HG03558 (cell line): ENCODE measurements around the gene PSMD13.

ENCODE experiments used
- ATAC-seq: cut with Tn5 transposase; IDR thresholded peaks from one replicate; pipeline ENCODE4 v1.9.1; 2021; ENCODE audit warnings: moderate number of reproducible peaks; ENCODE audit not compliant: unreplicated experiment; ENCODE audit errors: extremely low read depth

Gene PSMD13

DNA sequence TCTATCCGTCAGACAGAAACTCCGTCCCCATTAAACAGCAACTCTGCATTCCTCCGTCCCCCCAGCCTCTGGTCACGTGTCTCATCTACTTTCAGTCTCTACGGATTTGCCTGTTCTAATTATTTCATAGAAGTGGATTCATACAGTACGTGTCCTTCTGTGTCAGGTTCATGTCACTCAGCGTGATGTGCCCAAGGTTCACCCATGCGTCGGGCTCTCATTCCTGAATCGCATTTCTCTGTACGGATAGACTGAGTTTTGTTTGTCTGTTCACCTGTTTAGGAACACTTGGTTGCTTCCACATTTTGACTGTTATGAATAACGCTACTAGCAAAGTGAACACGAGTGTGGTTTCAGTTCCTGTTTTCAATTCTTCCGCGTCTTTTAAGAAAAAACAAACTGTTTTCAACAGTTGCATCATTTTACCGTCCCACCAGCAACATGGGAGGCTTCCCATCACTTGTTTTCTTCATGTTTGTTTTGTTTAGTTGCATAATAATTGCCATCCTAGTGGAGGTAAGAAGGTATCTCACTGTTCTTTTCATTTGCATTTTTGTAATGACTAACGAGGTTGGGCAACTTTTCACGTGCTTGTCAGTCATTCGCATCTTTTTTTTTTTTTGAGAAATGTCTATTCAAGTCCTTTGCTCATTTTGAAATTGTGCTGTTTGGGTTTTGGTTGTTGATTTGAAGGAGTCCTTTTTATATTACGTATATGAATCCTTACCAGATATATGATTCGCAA is 32.5 kb downstream of the PSMD13 start:
- peak; percentile 60 for ATAC-seq

DNA sequence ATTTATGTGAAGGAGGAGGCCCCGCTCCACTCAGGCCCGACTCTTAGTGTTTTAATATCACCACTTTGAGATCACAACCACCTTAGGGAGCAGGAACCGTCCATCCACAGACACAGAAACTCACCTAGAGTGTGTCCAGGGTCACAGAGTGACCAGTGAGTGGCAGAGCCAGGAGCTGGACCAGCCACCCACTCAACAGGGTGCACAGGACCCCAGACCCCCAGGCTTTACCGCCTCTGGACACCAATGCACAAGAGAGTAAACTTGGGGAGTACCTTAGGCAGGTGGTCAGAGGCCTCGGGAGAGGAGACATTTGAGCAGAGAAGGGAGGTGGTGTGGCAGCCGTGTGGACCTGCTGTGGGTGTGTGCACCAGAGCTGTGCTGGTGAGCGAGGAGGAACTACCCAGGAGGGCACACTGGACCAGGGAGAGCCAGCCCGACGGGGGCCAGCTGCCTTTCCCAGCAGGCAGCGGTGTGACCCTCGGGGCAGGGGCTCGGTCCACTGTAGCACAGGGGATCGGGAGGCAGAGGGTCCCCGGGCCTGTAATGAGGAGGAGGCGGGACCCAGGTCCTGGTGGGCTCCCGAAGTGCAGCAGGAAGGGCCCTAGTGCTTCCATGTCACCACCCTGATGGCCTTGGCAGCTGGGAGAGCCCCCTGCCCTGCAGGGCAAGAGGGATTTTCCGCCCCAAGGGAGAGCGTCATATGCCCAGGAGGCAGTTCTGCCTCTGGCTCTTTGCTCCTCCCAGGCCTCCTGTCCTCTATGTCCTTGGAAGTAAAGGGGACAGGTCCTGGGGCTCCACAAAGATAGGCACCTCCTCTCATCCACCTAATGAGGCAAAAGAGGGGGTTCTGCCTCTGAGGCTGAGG is 33.9 kb downstream of the PSMD13 start:
- no peak for ATAC-seq

DNA sequence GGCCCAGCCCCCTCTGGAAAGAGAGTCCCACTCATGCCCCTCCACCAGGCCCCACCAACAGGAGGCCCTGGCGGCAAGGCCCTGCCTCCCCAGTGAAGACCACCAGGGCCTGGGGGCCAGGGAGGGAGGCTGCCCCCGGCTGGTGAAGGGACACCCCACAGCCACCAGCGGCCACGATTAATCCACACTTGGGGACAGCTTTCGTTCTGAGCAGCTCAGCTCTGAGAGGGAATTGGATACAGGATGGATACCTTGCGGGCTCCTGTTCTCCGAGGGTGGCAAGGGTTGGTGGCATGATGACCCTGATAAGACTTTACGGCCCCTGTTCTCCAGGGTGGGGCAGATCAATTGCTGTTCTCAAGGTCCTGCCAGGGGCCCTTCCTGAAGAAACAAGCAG is 34.5 kb downstream of the PSMD13 start:
- ATAC-seq = no peak

DNA sequence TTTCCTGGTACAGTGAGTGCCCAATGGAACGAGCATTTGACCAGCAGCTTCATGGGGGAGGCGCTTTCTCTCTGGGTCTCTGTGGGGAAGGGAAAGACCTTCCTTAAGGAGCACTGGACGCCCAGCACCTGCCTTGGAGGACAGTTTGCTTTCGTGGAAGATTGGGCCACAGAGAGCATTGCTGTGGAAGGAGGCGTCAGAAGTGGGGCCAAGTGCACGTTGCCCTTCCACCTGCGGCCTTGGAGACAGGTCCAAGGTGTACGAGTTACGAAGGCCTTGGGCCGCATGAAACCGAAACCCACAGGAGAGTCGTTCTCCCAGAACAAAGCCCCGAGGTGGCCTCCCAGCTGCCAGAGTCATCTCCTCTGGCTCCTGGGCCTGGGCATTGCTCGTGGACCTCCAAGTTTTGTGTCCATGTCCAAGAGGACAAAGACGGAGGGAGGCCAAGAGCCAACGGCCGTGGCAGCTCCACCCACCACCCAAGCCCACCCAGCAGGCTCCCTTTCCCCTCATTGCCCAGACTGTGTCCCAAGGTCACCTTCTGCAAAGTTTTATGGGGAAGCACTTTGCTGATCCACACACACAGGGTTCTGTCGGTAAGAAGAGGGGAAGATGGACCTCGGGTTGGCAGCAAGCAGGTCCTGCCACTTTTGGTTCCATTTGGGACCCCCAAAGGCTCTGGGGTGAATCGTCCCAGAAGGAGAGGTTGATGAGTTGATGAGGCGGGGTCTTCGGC is 35.6 kb downstream of the PSMD13 start:
- no peak for ATAC-seq

DNA sequence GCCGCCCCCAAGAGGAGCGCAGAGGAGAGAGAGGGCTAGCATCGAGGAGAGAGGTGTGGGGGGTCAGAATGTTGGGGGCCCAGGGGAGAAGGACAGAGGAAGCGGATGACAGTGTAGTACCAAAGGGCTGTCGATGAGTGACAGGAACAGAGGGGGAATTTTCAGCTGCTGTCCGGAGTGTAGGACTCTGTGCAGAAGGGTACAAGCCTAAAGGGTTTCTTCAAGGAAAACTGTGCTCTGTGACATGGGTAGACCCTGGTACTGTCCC is 36.1 kb downstream of the PSMD13 start:
- no peak for ATAC-seq

DNA sequence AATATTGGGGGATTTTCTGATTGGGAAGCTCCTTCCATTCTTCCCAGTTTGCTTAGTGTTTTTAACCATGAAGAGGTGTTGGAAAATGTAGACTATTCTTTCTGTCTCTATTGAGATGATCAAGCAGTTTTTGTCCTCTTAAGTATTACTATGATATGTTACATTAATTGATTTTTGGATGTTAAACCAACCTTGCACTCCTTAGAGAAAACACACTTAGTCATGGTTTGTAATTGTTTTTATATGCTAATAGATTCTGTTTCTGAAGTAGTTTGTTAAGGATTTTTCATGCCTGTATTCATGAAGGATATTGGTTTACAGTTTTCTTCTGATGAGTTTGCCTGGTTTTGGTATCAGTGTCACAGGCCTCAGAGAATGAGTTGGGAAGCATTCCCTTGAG is 39.4 kb downstream of the PSMD13 start:
- ATAC-seq = no peak

DNA sequence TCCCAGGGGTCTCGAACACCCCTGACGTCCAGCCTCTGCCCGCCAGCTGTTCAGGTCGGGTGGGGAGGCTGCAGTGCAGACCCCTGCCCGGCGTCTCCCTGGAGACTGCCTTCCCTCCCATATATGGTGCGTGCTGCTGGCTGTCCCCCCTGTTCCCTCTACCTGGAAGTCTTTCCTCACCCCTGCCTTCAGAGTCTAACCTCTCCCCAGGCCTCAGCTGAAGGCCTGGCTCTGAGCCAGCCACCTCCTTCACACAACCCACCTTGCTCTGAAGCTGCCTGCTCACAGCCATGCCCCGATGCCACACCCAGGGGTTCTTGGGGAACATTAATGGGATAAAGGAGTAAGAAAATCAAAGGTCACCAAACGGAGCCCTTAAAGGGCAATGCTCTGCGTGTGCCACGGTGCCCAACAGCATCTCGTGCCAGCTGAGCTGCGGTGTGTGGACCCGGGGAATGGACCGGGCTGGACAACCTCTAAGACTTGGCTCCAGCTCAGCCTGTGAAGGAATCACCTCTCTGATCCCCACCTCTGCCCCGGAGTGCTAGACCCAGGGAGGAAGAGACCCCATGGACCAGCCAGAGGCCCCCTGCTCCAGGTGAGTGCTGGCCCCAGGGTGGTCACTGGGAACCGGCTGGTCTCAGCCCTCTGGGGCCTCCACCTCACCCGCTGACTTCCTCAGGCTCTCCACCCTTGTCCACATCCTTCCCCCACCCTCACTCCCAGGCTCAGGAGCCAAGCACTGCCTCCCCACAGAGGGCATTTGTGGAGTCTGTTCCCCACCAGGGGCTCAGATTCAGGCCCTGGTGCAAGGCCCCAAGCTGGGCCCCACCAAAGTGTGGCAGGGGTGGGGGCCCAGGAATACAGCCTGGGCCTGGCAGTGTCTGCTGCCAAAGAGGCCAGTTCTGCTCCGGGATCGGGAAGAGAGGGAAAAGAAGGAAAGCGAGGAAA is 41.5 kb downstream of the PSMD13 start, which contains the start of gene NLRP6:
NLRP6 (plus strand) TSS at position 407 of the 951 bp plus-strand sequence; CDS start at position 570, 163 bp downstream.
- ATAC-seq = no peak

DNA sequence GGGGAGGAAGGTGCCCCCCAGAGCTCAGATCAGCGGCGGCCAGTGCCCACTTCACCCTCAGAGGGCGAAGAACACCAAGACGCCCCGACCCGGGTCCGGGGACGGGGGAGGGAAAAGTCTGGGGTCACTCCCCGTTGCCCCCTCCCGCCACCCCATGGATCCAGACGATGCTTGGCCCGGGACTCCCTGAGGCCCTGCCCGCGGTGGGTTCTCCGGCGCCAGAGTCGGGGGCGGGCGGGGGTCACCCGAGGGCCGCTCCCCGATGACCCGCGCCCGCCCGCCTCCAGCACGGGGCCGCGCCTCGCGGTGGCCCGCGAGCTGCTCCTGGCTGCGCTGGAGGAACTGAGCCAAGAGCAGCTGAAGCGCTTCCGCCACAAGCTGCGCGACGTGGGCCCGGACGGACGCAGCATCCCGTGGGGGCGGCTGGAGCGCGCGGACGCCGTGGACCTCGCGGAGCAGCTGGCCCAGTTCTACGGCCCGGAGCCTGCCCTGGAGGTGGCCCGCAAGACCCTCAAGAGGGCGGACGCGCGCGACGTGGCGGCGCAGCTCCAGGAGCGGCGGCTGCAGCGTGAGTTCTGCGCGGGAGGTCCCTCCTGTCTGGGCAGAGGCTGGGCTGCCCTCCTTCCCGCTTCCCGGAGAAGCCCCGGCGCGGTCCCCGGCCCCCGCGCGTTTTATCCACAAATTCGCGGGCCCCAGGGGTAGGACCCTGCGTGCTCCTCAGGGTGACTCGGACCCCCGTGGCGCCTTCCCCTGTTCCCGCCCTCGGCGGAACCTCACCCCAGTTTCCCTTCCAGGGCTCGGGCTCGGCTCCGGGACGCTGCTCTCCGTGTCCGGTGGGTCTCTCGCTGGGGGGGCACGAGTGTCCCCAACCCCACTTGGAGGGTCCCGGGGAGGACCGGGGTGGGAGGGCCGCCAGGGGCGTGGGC is 42.5 kb downstream of the PSMD13 start:
- no peak for ATAC-seq

DNA sequence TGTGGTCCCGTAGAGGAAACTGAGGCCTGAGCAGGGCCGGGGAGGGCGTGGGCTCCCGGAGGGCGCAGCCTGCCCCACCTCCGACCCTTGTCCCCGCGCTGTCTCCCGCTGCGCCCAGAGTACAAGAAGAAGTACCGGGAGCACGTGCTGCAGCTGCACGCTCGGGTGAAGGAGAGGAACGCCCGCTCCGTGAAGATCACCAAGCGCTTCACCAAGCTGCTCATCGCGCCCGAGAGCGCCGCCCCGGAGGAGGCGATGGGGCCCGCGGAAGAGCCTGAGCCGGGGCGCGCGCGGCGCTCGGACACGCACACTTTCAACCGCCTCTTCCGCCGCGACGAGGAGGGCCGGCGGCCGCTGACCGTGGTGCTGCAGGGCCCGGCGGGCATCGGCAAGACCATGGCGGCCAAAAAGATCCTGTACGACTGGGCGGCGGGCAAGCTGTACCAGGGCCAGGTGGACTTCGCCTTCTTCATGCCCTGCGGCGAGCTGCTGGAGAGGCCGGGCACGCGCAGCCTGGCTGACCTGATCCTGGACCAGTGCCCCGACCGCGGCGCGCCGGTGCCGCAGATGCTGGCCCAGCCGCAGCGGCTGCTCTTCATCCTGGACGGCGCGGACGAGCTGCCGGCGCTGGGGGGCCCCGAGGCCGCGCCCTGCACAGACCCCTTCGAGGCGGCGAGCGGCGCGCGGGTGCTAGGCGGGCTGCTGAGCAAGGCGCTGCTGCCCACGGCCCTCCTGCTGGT is 43.4 kb downstream of the PSMD13 start:
- ATAC-seq = no peak

DNA sequence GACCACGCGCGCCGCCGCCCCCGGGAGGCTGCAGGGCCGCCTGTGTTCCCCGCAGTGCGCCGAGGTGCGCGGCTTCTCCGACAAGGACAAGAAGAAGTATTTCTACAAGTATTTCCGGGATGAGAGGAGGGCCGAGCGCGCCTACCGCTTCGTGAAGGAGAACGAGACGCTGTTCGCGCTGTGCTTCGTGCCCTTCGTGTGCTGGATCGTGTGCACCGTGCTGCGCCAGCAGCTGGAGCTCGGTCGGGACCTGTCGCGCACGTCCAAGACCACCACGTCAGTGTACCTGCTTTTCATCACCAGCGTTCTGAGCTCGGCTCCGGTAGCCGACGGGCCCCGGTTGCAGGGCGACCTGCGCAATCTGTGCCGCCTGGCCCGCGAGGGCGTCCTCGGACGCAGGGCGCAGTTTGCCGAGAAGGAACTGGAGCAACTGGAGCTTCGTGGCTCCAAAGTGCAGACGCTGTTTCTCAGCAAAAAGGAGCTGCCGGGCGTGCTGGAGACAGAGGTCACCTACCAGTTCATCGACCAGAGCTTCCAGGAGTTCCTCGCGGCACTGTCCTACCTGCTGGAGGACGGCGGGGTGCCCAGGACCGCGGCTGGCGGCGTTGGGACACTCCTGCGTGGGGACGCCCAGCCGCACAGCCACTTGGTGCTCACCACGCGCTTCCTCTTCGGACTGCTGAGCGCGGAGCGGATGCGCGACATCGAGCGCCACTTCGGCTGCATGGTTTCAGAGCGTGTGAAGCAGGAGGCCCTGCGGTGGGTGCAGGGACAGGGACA is 44.1 kb downstream of the PSMD13 start:
- no peak for ATAC-seq

DNA sequence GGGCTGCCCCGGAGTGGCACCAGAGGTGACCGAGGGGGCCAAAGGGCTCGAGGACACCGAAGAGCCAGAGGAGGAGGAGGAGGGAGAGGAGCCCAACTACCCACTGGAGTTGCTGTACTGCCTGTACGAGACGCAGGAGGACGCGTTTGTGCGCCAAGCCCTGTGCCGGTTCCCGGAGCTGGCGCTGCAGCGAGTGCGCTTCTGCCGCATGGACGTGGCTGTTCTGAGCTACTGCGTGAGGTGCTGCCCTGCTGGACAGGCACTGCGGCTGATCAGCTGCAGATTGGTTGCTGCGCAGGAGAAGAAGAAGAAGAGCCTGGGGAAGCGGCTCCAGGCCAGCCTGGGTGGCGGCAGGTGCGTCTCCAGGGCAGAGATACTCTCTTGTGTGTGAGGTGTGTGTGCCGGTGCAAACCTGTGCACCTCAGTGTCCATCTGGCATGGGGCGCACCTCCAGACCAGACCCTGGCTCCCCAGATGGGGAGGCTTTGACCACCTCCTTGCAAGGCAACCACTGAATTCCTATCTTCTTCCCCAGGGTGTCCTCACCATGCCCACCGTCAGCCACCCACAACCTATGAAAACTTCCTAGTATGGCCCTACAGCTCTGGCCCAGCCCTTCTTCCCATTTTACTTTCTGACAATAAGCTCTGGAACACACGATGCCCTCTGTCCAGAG is 44.8 kb downstream of the PSMD13 start:
- no peak for ATAC-seq

DNA sequence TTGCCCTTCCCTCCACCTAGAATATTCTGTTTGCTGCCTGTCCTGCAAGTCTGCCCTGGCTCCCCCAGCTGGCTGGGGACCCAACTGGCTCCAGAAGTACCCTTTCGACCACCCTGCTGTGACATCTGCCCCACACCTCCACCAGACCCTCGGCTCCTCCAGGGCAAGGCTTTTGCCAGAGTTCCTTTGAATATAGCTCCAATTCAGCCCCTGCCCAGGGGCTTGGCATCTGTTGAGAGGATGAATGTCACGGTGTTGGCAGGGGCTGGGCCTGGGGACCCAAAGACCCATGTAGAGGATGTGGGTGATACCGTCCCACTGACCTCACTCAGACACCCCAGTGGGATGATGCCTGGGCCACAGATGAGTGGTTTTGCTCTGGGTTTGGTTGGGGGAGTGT is 45.4 kb downstream of the PSMD13 start:
- no peak for ATAC-seq

DNA sequence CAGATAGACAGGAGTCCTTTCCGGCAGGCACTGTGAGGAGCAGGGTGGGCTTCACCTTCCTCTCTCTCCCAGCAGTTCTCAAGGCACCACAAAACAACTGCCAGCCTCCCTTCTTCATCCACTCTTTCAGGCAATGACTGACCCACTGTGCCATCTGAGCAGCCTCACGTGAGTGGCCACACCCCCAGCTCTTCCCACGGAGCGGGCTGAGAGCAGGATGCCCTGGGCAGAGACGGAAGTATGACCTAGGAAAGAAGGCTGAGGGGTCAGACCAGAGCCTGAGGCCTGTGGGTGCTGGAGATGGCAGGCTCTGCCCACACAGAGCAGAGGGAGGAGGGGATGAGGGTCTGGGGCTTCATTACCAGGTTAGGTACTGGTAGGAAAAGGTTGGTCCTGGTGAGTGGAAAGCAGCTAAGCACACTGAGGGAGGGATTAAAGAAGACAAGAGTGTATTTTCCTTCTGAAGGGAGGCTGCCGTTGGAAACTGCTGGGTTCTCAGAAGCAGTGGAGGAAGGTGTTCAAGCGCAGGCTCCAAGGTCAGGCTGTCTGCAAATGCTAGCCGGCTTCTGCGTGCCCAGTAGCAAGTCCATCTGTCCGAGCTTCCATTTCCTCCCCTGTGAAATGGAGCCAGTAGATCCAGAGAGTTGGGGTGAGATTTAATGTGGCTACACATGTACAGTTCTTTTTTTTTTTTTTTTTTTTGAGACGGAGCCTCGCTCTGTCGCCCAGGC is 46.0 kb downstream of the PSMD13 start:
- no peak for ATAC-seq

DNA sequence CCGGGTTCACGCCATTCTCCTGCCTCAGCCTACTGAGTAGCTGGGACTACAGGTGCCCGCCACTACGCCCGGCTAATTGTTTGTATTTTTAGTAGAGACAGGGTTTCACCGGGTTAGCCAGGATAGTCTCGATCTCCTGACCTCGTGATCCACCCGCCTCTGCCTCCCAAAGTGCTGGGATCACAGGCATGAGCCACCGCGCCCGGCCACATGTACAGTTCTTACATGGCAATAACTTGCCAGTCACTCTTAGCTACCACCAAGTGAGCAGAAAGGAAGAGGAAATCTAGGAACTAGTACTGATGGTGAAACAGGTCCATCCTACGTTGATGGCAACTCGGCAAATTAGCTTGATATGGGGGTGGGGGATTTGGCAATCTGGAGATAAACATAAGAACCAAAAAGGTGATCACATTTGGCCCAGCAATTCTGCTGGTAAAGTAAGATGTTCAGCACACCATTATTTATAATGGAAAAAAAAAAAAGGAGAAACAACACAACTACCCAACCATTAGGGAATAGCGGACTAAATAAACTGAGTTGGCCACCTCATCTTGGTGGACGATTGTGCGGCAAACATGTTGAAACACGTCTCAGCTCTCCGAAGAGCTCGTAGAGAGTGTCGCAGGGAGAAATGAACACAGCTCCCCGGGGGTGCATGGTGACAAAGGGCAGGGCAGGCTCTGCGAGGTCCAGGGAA is 46.8 kb downstream of the PSMD13 start:
- no peak for ATAC-seq

DNA sequence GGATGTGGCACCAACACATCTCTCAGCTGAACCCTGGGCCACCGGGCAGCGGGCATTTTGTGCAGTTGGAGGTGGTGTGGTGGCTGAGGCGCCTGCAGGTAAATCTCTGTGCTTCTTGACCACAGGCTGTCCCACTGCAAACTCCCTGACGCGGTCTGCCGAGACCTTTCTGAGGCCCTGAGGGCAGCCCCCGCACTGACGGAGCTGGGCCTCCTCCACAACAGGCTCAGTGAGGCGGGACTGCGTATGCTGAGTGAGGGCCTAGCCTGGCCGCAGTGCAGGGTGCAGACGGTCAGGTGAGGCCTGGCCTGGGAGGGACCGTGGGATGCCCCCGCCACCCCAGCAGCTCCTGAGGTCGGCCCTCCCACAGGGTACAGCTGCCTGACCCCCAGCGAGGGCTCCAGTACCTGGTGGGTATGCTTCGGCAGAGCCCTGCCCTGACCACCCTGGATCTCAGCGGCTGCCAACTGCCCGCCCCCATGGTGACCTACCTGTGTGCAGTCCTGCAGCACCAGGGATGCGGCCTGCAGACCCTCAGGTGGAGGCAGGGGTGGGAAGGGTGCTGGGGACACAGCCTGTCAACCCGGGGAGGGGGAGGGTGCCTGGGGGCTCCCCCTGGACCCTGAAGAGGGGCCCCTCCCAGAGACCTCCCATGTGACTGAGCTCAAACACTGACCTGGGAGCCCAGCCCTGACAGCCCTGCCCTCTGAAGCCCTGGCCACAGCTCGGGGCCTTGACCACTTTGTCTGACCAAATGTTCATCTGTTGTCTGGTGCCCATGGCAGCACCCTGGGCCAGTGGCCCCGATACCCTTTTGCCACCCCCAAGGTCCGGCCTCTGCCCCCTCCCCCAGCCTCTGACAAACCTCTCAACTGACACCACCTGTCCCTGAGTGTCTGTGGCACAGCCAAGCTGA is 47.6 kb downstream of the PSMD13 start:
- no peak for ATAC-seq
